Endothelial cell of umbilical vein (primary cell): Measurements from ENCODE around the gene TCP11. TPM values are rescaled to one million over a fixed set of nuclear protein-coding genes. Genes with fewer than 3 reads are reported as not detected.

ENCODE experiments used
- BruUV-seq: library from RNA; stranded (reverse); fragments of 400-500 nt; replicated peaks from 2 replicates; lab custom pipeline; 2021; lab: Mats Ljungman, UMichigan
- CTCF ChIA-PET: fragments of 300-600, 350-600 bp; sonication (Branson Sonifier 250); formaldehyde crosslinking; loops from one replicate; lab custom pipeline; 2021; ENCODE audit warnings: antibody characterized with exemption, inconsistent platforms; lab: Charles Lee
- POLR2A ChIA-PET: fragments of 300-600, 350-600 bp; sonication (Branson Sonifier 250); formaldehyde crosslinking; loops from one replicate; lab custom pipeline; 2021; ENCODE audit warnings: antibody characterized with exemption, inconsistent platforms; lab: Charles Lee
- DNase-seq: peaks from one replicate; pipeline ENCODE4 v3.0.0-alpha.2; 2011; ENCODE audit warnings: low read depth, low spot score
- FAIRE-seq: peaks from 2 replicates; lab custom pipeline; 2011; peaks lifted over from hg19 to GRCh38; lab: Jason Lieb, UNC
- H2AFZ ChIP-seq: 2 replicates; pipeline ENCODE4 v1.6.0; 2012; ENCODE audit warnings: low read depth, low read length, control low read depth, inconsistent platforms
- H3K27ac ChIP-seq: 2 replicates; pipeline ENCODE4 v1.5.1; 2011; ENCODE audit warnings: low read depth, mild to moderate bottlenecking, control low read depth, low read length, moderate library complexity; ENCODE audit not compliant: insufficient read depth
- H3K27me3 ChIP-seq, 2 experiments: 2 replicates each; pipeline versions ENCODE4 v1.6.0 to v1.6.1; 2011; ENCODE audit warnings: low read length in 2 of 2, mixed read lengths in 1 of 2; ENCODE audit not compliant: control insufficient read depth in 2 of 2, insufficient read depth in 2 of 2
- H3K36me3 ChIP-seq, 2 experiments: 2 replicates in 1 of 2; 3 replicates in 1 of 2; pipeline ENCODE4 v1.5.1; 2011; ENCODE audit warnings: low read length in 2 of 2, mild to moderate bottlenecking in 1 of 2, moderate library complexity in 1 of 2; ENCODE audit not compliant: control insufficient read depth in 2 of 2, insufficient read depth in 2 of 2; ENCODE audit errors: extremely low read depth in 1 of 2
- H3K4me1 ChIP-seq: 3 replicates; pipeline ENCODE4 v1.5.1; 2011; ENCODE audit warnings: mild to moderate bottlenecking, low read length; ENCODE audit not compliant: control insufficient read depth, insufficient read depth; ENCODE audit errors: extremely low read depth
- H3K4me2 ChIP-seq: 2 replicates; pipeline ENCODE4 v1.6.1; 2011; ENCODE audit warnings: low read length, control low read depth, mixed read lengths; ENCODE audit not compliant: insufficient read depth
- H3K4me3 ChIP-seq, 3 experiments: fragments of 200-600 bp in 1 of 3; sonication (generic), shearing (Covaris generic) in 1 of 3; replicated peaks in 1 of 3; 2 replicates each; pipeline ENCODE4 v1.5.1; 2011 to 2016; ENCODE audit warnings: control low read depth in 3 of 3, low read length in 3 of 3, mild to moderate bottlenecking in 2 of 3, inconsistent platforms in 1 of 3, low read depth in 1 of 3, moderate library complexity in 1 of 3; ENCODE audit not compliant: insufficient read depth in 1 of 3
- H3K79me2 ChIP-seq: 2 replicates; pipeline ENCODE4 v1.6.0; 2012; ENCODE audit warnings: low read length, inconsistent platforms; ENCODE audit not compliant: control insufficient read depth, insufficient read depth
- H3K9ac ChIP-seq: replicated peaks from 2 replicates; pipeline ENCODE3; 2011; ENCODE audit warnings: low read length, control low read depth; ENCODE audit not compliant: insufficient read depth; ENCODE audit errors: extremely low read depth
- H3K9me1 ChIP-seq: replicated peaks from 3 replicates; pipeline ENCODE4 v1.6.0; 2011; ENCODE audit warnings: mild to moderate bottlenecking, low read length; ENCODE audit not compliant: control insufficient read depth, insufficient read depth; ENCODE audit errors: extremely low read depth
- H3K9me3 ChIP-seq: replicated peaks from 2 replicates; pipeline ENCODE4 v1.5.1; 2012; ENCODE audit warnings: low read length, inconsistent platforms; ENCODE audit not compliant: control insufficient read depth, insufficient read depth
- H4K20me1 ChIP-seq: replicated peaks from 2 replicates; pipeline ENCODE3; 2011; ENCODE audit warnings: mild to moderate bottlenecking, low read length; ENCODE audit not compliant: control insufficient read depth, insufficient read depth; ENCODE audit errors: extremely low read depth
- EZH2 ChIP-seq: IDR thresholded peaks from 2 replicates; pipeline ENCODE4 v1.6.1; 2012; ENCODE audit warnings: borderline replicate concordance, low read depth, mild to moderate bottlenecking, moderate library complexity, low read length, inconsistent platforms; ENCODE audit not compliant: severe bottlenecking
- FOS ChIP-seq: IDR thresholded peaks from 2 replicates; pipeline ENCODE4 v1.6.1; 2011; ENCODE audit warnings: mild to moderate bottlenecking, low read length, moderate library complexity, borderline replicate concordance; ENCODE audit not compliant: insufficient read depth
- GATA2 ChIP-seq: IDR thresholded peaks from 2 replicates; pipeline ENCODE4 v1.7.0; 2011; ENCODE audit warnings: low read depth, mild to moderate bottlenecking, moderate library complexity, mixed read lengths, low read length; ENCODE audit not compliant: insufficient read length, insufficient read depth
- JUN ChIP-seq: IDR thresholded peaks from 2 replicates; pipeline ENCODE4 v1.6.1; 2011; ENCODE audit warnings: borderline replicate concordance, low read depth; ENCODE audit not compliant: insufficient read length, insufficient read depth
- MYC ChIP-seq: IDR thresholded peaks from one replicate; pipeline ENCODE4 v1.6.1; 2011; ENCODE audit warnings: mild to moderate bottlenecking, low read depth, low read length
- POLR2AphosphoS5 ChIP-seq: IDR thresholded peaks from 2 replicates; pipeline ENCODE4 v1.6.1; 2012; ENCODE audit warnings: low read depth, mild to moderate bottlenecking, control low read depth, low read length, moderate library complexity; ENCODE audit not compliant: insufficient read depth
- dilution Hi-C: fragments of 300-500 bp; cut with MboI; formaldehyde crosslinking; loops from one replicate; pipeline ENCODE4 v1.15.0; 2019; ENCODE audit warnings: low sequenced_read_pairs; ENCODE audit not compliant: extremely low pct_ligation_motif_present
- intact Hi-C: fragments of 100-400 bp; cut with micrococcal nuclease; formaldehyde crosslinking; loops from one replicate; pipeline ENCODE4 v1.10.0; 2022
- polyA plus RNA-seq, 4 experiments: library from polyadenylated mRNA; depleted of rRNA in 3 of 4; stranded (reverse) in 3 of 4; unstranded in 1 of 4; fragments of >200 nt; gene quantifications; 2 replicates each; pipeline versions ENCODE4 v1.2.1 to v1.2.3, GENCODE V29; 2011 to 2012; ENCODE audit warnings: missing spikeins in 1 of 4
- total RNA-seq: library from RNA; stranded (reverse); gene quantifications from 2 replicates; pipeline ENCODE4 v1.2.3, GENCODE V29; 2021
- TF ChIP-seq, protein P1 (sequence below), 2 donors: IDR thresholded peaks; 1 replicate in 1 of 2; 2 replicates in 1 of 2; pipeline ENCODE4 v1.5.1; 2011; ENCODE audit warnings: low read length in 2 of 2, mild to moderate bottlenecking in 2 of 2, moderate library complexity in 2 of 2, control low read depth in 1 of 2, inconsistent platforms in 1 of 2, low read depth in 1 of 2; ENCODE audit not compliant: insufficient read depth in 1 of 2; ENCODE audit errors: extremely low read depth in 1 of 2
- TF ChIP-seq, protein P2 (sequence below): IDR thresholded peaks from 2 replicates; pipeline ENCODE4 v1.6.1; 2011; ENCODE audit not compliant: insufficient read depth, insufficient read length

The TCP11 gene
- total and polyA plus RNA-seq, 2 donors (not counting 3 experiments of a cell fraction or from before 2014, with no cell fraction given): 0.18 TPM; not detected in 1

DNA sequence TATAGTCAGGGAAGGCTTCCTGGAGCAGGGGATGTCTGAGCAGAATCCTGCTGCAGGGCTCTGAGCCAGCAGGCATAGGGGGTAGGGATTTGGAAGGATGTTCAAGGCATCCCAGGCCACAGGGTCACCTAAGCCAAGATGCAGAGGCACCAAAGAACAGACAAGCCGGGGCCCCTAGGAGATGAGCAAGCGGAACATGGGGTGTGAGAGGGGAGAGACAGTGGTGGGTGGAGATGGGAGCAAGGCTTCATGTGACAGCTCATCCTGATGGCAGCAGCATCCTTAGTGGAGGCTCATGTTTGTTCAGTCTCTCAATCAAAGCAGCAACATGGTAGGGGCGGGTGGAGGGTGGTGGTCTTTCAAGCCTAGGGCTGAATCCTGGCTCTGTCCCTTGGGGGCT lies 29.8 kb upstream of the TCP11 start:
- Histone ChIP-seq H3K79me2 (no peaks in the 10 kb centered on the region), H4K20me1 (no peaks in the 10 kb centered on the region), H3K9ac (no peak overlapping the region), H3K9me3 (no peaks in the 10 kb centered on the region), H3K36me3 (no peaks in the 10 kb centered on the region), H3K4me2 (no peak overlapping the region), H3K27me3 (peaks cover 3 to 7% of the 10 kb centered on the region in 2 experiments), H3K4me1 (no peaks in the 10 kb centered on the region), H3K4me3 (no peak overlapping the region), H2AFZ (no peak overlapping the region), H3K9me1 (no peaks in the 10 kb centered on the region), H3K27ac (no peak overlapping the region)
- TF ChIP-seq GATA2 (no peak), MYC (no peak), EZH2 (no peak), JUN (no peak), POLR2AphosphoS5 (no peak), FOS (no peak)
- TF ChIP-seq, protein P1, sequence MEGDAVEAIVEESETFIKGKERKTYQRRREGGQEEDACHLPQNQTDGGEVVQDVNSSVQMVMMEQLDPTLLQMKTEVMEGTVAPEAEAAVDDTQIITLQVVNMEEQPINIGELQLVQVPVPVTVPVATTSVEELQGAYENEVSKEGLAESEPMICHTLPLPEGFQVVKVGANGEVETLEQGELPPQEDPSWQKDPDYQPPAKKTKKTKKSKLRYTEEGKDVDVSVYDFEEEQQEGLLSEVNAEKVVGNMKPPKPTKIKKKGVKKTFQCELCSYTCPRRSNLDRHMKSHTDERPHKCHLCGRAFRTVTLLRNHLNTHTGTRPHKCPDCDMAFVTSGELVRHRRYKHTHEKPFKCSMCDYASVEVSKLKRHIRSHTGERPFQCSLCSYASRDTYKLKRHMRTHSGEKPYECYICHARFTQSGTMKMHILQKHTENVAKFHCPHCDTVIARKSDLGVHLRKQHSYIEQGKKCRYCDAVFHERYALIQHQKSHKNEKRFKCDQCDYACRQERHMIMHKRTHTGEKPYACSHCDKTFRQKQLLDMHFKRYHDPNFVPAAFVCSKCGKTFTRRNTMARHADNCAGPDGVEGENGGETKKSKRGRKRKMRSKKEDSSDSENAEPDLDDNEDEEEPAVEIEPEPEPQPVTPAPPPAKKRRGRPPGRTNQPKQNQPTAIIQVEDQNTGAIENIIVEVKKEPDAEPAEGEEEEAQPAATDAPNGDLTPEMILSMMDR (IDR thresholded peaks at IDR 0.05; ENCODE audit: extremely low read depth in 1 of 2, insufficient read depth in 1 of 2, low read depth in 1 of 2, low read length in 2 of 2): no peak
- TF ChIP-seq, protein P2, sequence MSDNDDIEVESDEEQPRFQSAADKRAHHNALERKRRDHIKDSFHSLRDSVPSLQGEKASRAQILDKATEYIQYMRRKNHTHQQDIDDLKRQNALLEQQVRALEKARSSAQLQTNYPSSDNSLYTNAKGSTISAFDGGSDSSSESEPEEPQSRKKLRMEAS: no peak
- ChIA-PET CTCF (interaction anchor here (4.0 kb wide), 1 partner anchor 9 kb away, joined by 10 read pairs; no protein-coding TSS in a partner anchor), POLR2A (interaction anchor here (0.6 kb wide), 1 partner anchor 275 kb away, joined by 6 read pairs; no protein-coding TSS in a partner anchor)
- no TSS peak for BruUV-seq
- intact Hi-C loops (no loop called here), dilution Hi-C loops (no loop called here)
- DNase-seq (no peak), FAIRE-seq (no peak)
